ENCODE data around the gene GORASP1. TPM values are rescaled to one million over a fixed set of nuclear protein-coding genes. Genes with fewer than 3 reads are reported as not detected.
A peak's percentile ranks its signal among the peaks of the same experiment; 100 is the strongest.

GORASP1 gene
- total RNA-seq, 2 experiments from 2014 or later, result 51.5 to 59.9 TPM

- CTCF ChIA-PET (ENCODE audit: unreplicated experiment), result interaction anchor here (1.1 kb wide), 1 partner anchor 163 kb away, joined by 5 read pairs; no protein-coding TSS in a partner anchor
- POLR2A ChIA-PET, result interaction anchor here (0.6 to 1.6 kb wide), 5 partner anchors 10 to 154 kb away, joined by 3 to 5 read pairs (median 3); no protein-coding TSS in a partner anchor
Measured at GRCh38 chr3:39124876-39125840, 17.7 kb upstream of the GORASP1 start.

GRCh38 chr3:39122813-39123212 is 15.4 kb upstream of the GORASP1 start:
- peak overlapping the region; percentile 80 for H3K27ac ChIP-seq (ENCODE audit: low read depth, low read length, poor library complexity, severe bottlenecking)
- H3K79me2 ChIP-seq (ENCODE audit: insufficient read depth, low read depth, low read length), result no peaks in the 10 kb centered on the region
- no peaks in the 10 kb centered on the region for H4K20me1 ChIP-seq (ENCODE audit: insufficient read depth, low read length)
- peak overlapping the region; percentile 57 for H2AFZ ChIP-seq (ENCODE audit: low read length)
- BruUV-seq (replicated peaks), result no TSS peak
- ChIA-PET POLR2A (interaction anchor here (0.5 to 1.5 kb wide), 3 partner anchors 22 to 150 kb away, joined by 3 to 6 read pairs (median 4); no protein-coding TSS in a partner anchor), CTCF (ENCODE audit: unreplicated experiment) (interaction anchor here (0.6 kb wide), 1 partner anchor 53 kb away, joined by 4 read pairs; no protein-coding TSS in a partner anchor)
- H3K36me3 ChIP-seq (ENCODE audit: insufficient read depth, low read length), result peaks cover 27% of the 10 kb centered on the region
- peak overlapping the region; percentile 40 for H3K4me3 ChIP-seq (ENCODE audit: low read depth, low read length, poor library complexity, severe bottlenecking)
- peak; percentile 80 for DNase-seq (ENCODE audit: low spot score)
- no peaks in the 10 kb centered on the region for H3K9me2 ChIP-seq (ENCODE audit: insufficient read depth, low read length)
- H3K4me1 ChIP-seq (ENCODE audit: insufficient read depth, low read length, poor library complexity, severe bottlenecking), result peaks cover 78% of the 10 kb centered on the region
- intact Hi-C loops (cut with micrococcal nuclease; ENCODE audit: unreplicated experiment), result loop anchor here (1.0 to 2.0 kb wide), 2 partner anchors 15 to 166 kb away; no protein-coding TSS in a partner anchor
- peak overlapping the region; percentile 84 for H3K4me2 ChIP-seq (ENCODE audit: low read length)
- no peak for TF ChIP-seq EZH2phosphoT487 (IDR thresholded peaks at IDR 0.05; ENCODE audit: borderline replicate concordance, low read depth, low read length)
- TF ChIP-seq, protein P1, sequence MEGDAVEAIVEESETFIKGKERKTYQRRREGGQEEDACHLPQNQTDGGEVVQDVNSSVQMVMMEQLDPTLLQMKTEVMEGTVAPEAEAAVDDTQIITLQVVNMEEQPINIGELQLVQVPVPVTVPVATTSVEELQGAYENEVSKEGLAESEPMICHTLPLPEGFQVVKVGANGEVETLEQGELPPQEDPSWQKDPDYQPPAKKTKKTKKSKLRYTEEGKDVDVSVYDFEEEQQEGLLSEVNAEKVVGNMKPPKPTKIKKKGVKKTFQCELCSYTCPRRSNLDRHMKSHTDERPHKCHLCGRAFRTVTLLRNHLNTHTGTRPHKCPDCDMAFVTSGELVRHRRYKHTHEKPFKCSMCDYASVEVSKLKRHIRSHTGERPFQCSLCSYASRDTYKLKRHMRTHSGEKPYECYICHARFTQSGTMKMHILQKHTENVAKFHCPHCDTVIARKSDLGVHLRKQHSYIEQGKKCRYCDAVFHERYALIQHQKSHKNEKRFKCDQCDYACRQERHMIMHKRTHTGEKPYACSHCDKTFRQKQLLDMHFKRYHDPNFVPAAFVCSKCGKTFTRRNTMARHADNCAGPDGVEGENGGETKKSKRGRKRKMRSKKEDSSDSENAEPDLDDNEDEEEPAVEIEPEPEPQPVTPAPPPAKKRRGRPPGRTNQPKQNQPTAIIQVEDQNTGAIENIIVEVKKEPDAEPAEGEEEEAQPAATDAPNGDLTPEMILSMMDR (conservative IDR thresholded peaks at IDR 0.05; ENCODE audit: low read length), result no peak
- H3K9me3 ChIP-seq (ENCODE audit: low read length), result no peaks in the 10 kb centered on the region

More at GRCh38 chr3:39124876-39125840, 17.7 kb upstream of the GORASP1 start:
- H3K9me3 ChIP-seq (ENCODE audit: low read length), result no peaks in the 10 kb centered on the region
- H2AFZ ChIP-seq (ENCODE audit: low read length), result no peak overlapping the region
- H3K9me2 ChIP-seq (ENCODE audit: insufficient read depth, low read length), result no peaks in the 10 kb centered on the region
- no TSS peak for BruUV-seq (replicated peaks)
- no peak for TF ChIP-seq EZH2phosphoT487 (IDR thresholded peaks at IDR 0.05; ENCODE audit: borderline replicate concordance, low read depth, low read length)
- TF ChIP-seq, protein P1 (conservative IDR thresholded peaks at IDR 0.05; ENCODE audit: low read length), result 0 out of 2 replicates have a peak, but pooled peaks have one; percentile 13
- H3K4me2 ChIP-seq (ENCODE audit: low read length), result 0 out of 2 replicates have a peak overlapping the region, but pooled peaks have one; percentile 6
- no peak overlapping the region for H3K27ac ChIP-seq (ENCODE audit: low read depth, low read length, poor library complexity, severe bottlenecking)
- H3K4me1 ChIP-seq (ENCODE audit: insufficient read depth, low read length, poor library complexity, severe bottlenecking), result peaks cover 75% of the 10 kb centered on the region
- DNase-seq (ENCODE audit: low spot score), result no peak
- H3K79me2 ChIP-seq (ENCODE audit: insufficient read depth, low read depth, low read length), result no peaks in the 10 kb centered on the region
- H3K36me3 ChIP-seq (ENCODE audit: insufficient read depth, low read length), result peaks cover 12% of the 10 kb centered on the region
- H3K4me3 ChIP-seq (ENCODE audit: low read depth, low read length, poor library complexity, severe bottlenecking), result no peak overlapping the region
- H4K20me1 ChIP-seq (ENCODE audit: insufficient read depth, low read length), result no peaks in the 10 kb centered on the region
- intact Hi-C loops (cut with micrococcal nuclease; ENCODE audit: unreplicated experiment), result no loop called here

Measured in OCI-LY7 (cell line).